ENCODE results near the gene CCR9.

GRCh38 chr3:45946875-45947274 is 60.5 kb downstream of the CCR9 start:
- TF ChIP-seq GATA3 (IDR thresholded peaks at IDR 0.05; ENCODE audit: low read depth, low read length), result no peak
- no peak for TF ChIP-seq GATA2 (IDR thresholded peaks at IDR 0.05; ENCODE audit: low read depth, low read length)

Measured in SH-SY5Y (cell line).